ENCODE measurements around the gene IFTAP.

DNA sequence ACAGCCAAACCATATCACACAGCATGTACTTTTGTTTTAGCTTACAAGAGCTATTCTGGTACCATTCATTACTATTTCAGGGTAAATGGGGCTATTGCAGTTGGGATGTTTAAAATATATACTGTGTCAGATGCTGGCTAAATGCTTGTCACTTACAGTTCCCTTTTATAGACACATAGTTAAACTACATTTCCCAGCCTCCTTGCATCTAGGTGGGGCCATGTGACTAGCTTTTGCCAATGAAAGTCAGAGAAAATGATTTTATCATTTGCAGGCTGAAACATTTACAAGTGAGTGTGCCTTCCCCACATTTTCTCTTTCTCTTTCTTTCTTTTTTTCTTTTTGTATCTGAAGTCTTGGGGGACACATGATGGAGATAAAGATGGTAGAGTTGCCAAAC lies 7.8 kb upstream of the IFTAP start:
- TF ChIP-seq, protein P1, sequence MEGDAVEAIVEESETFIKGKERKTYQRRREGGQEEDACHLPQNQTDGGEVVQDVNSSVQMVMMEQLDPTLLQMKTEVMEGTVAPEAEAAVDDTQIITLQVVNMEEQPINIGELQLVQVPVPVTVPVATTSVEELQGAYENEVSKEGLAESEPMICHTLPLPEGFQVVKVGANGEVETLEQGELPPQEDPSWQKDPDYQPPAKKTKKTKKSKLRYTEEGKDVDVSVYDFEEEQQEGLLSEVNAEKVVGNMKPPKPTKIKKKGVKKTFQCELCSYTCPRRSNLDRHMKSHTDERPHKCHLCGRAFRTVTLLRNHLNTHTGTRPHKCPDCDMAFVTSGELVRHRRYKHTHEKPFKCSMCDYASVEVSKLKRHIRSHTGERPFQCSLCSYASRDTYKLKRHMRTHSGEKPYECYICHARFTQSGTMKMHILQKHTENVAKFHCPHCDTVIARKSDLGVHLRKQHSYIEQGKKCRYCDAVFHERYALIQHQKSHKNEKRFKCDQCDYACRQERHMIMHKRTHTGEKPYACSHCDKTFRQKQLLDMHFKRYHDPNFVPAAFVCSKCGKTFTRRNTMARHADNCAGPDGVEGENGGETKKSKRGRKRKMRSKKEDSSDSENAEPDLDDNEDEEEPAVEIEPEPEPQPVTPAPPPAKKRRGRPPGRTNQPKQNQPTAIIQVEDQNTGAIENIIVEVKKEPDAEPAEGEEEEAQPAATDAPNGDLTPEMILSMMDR (IDR thresholded peaks at IDR 0.05): no peak
- TF ChIP-seq POLR2A (IDR thresholded peaks at IDR 0.05): no peak

All from Peyer's patch (tissue), 4 donors.